Ectodermal cell (in vitro differentiated cells): ENCODE data around the gene SMOC2.
"Not testable (repeated sequence)": the region's sequence is repeated elsewhere in the genome, so short reads cannot be mapped to it uniquely, and the experiment has no call there.

Experiments
- H3K27ac ChIP-seq: 2 replicates; pipeline ENCODE4 v1.7.0; 2013; ENCODE audit warnings: mild to moderate bottlenecking, low read depth, low read length; ENCODE audit not compliant: insufficient read depth, poor library complexity, severe bottlenecking
- H3K27me3 ChIP-seq: 2 replicates; pipeline ENCODE4 v1.7.0; 2013; ENCODE audit warnings: mild to moderate bottlenecking, low read length; ENCODE audit not compliant: insufficient read depth, control insufficient read depth, poor library complexity, severe bottlenecking
- H3K36me3 ChIP-seq: one replicate; pipeline ENCODE4 v1.7.0; 2013; ENCODE audit warnings: low read length; ENCODE audit not compliant: control insufficient read depth, insufficient read depth
- H3K4me1 ChIP-seq: one replicate; pipeline ENCODE4 v1.7.0; 2013; ENCODE audit warnings: low read length; ENCODE audit not compliant: control insufficient read depth, insufficient read depth
- H3K4me3 ChIP-seq: 2 replicates; pipeline ENCODE4 v1.7.0; 2013; ENCODE audit warnings: low read depth, low read length, control low read depth; ENCODE audit not compliant: insufficient read depth
- H3K9me3 ChIP-seq: 2 replicates; pipeline ENCODE4 v1.7.0; 2013; ENCODE audit warnings: mild to moderate bottlenecking, low read length, moderate library complexity; ENCODE audit not compliant: control insufficient read depth
- WGBS, 2 experiments: methylation state at CpG; one replicate each; pipeline ENCODE4 v1.1.7; 2013; ENCODE audit warnings: missing lambda C conversion rate in 2 of 2; 5-methylcytosine and 5-hydroxymethylcytosine counted together

SMOC2 gene

GRCh38 chr6:168670401-168670985 lies 229.5 kb downstream of the SMOC2 start:
- WGBS, 2 experiments: 93 to 94% methylated on average over 12 of the region's 12 CpGs
- Histone ChIP-seq H3K36me3 (no peaks in the 10 kb centered on the region), H3K4me1 (no peaks in the 10 kb centered on the region), H3K9me3 (no peaks in the 10 kb centered on the region), H3K27ac (no peak overlapping the region), H3K27me3 (no peaks in the 10 kb centered on the region), H3K4me3 (no peak overlapping the region)

DNA sequence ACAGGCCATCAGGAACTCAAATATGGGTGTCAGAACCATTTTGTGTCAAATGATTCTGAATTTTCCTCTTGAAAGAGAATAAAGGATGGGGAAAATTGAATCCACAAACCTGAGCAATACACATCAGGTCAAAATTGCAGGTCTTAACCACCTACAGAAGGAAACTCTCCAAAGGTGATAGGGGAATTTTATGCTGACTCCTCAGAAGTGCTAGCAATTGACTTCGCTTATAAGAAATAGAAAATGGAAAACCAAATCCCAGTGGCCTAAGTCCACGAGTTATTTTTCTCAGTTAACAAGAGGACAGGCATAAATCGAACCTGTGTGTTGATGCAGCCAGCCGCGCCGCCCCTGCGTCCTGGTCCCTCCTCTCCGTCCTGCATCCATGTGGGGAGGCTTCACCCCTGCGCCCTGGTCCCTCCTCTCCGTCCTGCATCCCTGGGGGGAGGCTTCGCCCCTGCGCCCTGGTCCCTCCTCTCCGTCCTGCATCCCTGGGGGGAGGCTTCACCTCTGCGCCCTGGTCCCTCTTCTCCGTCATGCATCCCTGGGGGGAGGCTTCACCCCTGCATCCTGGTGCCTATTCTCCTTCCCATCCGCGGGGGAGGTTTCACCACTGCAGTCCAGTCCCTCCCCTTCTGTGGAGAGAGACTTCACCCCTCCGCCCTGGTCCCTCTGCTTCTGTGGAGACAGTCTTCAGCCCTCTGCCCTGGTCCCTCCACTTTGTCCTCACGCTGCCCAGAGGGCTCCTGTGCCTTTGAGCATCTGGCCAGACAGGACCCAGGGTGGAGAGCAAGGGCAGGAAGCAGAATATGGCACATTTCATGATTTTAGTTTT lies 230.3 kb downstream of the SMOC2 start:
- 91 to 92% methylated on average over 19 of the region's 19 CpGs for WGBS, 2 experiments
- H3K4me1 ChIP-seq: no peaks in the 10 kb centered on the region
- H3K27ac ChIP-seq: no peak overlapping the region
- no peaks in the 10 kb centered on the region for H3K9me3 ChIP-seq
- no peak overlapping the region for H3K4me3 ChIP-seq
- no peaks in the 10 kb centered on the region for H3K36me3 ChIP-seq
- no peaks in the 10 kb centered on the region for H3K27me3 ChIP-seq

DNA sequence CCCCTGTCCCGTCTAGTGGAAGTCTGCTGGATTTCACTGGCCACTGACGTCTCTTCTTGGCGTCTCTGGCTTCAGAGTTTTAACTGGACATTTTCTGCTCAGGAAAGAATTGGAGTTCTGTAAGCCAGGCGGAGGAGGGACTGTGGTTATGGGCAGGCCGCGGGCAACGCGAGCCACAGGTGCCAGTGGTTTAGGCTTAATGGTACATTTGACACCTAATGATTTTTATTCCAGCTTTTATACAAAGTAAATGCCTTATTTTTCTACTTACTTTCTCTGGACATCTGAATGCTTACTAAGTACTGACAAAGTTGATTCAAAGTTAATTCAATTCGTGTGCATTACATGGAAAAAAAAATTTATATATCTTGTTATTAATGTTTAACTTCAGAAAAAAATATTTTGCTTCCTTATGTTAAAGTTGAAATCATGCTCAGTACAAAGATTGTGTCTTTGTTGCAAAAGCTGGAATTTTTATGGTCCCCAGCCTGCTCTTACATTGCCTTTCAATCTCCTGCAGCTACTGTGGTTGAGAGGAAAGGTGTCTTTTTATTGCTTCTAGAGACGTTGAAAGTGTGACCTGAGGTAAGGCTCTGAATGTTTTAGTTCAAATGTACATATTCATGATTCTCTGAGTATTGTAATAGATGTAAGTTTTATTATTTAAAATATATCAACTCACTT lies 231.0 kb downstream of the SMOC2 start:
- Histone ChIP-seq H3K4me3 (no peak overlapping the region), H3K4me1 (no peaks in the 10 kb centered on the region), H3K9me3 (no peaks in the 10 kb centered on the region), H3K36me3 (no peaks in the 10 kb centered on the region), H3K27ac (no peak overlapping the region), H3K27me3 (no peaks in the 10 kb centered on the region)
- 93 to 97% methylated on average over 9 of the region's 10 CpGs for WGBS, 2 experiments

DNA sequence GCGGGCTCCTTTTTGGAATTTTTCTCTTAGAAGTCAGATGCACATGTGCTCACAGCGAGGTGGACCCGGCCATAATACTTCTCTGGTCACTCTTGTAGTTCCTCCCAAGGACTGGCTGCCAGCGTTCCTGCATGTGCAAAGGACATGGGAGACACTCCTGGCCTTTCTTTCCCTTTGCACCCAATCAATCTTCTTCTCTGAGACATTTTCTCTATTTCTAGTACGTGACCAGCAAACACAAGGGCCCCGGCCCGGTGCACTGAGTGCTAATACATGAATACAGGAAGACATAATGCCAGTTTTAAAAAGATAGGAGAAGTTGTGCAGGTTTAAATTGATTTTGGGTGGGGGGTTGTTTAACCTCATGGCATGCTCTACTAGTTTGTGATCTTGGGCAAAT lies 233.6 kb downstream of the SMOC2 start:
- 92 to 95% methylated on average over 7 of the region's 7 CpGs for WGBS, 2 experiments
- Histone ChIP-seq H3K36me3 (no peaks in the 10 kb centered on the region), H3K9me3 (no peaks in the 10 kb centered on the region), H3K4me1 (no peaks in the 10 kb centered on the region), H3K27me3 (no peaks in the 10 kb centered on the region), H3K4me3 (no peak overlapping the region), H3K27ac (no peak overlapping the region)

DNA sequence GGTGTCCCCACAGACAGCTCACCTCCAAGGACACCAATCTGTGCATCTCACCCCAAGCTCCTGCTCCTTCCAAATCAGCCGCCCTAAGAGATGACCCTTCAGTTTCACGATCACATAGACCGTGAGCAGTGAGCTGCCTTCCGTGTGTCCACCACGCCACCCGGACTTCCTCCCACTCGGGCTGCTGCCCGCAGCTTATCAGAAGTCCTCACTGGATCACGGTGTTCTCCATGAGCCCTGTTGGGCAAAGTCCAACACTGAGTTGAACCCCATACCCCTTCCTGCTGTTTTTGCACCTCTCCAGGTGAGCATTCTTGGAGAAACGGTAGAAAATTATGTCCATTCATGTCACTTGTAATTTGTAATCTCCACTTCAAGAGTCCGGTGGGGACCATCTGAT lies 234.4 kb downstream of the SMOC2 start:
- H3K27ac ChIP-seq: no peak overlapping the region

DNA sequence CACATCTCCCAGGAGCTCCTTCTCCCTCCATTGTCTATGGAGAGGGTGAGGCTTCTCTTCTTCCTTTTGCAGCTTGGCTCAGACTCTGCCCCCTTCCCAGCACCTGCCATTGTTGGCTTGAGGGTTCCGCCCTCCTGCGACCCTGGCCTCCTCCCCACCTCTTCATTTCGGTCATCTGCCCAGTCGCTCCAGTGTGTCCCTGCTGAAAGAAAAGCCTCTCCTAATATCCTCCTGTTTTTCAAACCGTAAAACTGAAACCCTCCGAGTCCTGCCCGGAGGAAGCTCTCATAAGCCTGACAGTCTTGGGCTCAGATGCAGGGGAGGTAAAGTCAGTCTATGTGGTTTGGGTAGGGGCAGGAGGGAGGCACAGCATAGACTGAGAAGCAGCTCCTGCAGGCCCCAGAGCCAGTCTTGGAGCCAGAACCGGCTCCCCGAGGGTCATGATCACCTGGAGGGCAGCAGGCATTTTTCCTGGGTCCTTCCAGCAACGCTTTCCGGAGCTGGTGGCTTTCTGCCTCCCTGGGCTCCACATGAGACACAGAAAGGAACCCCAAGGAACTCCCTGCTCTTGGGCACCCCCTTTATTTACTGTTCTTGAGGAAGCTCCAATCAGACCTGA lies 235.1 kb downstream of the SMOC2 start:
- Histone ChIP-seq H3K9me3 (no peaks in the 10 kb centered on the region), H3K36me3 (no peaks in the 10 kb centered on the region), H3K27me3 (no peaks in the 10 kb centered on the region), H3K27ac (no peak overlapping the region), H3K4me1 (no peaks in the 10 kb centered on the region), H3K4me3 (no peak overlapping the region)
- 94 to 95% methylated on average over 11 of the region's 11 CpGs for WGBS, 2 experiments

More for the DNA sequence above, 234.4 kb downstream of the SMOC2 start:
- WGBS, 2 experiments: 78 to 79% methylated on average over 11 of the region's 11 CpGs
- H3K36me3 ChIP-seq: no peaks in the 10 kb centered on the region
- H3K4me1 ChIP-seq: no peaks in the 10 kb centered on the region
- no peaks in the 10 kb centered on the region for H3K9me3 ChIP-seq
- H3K4me3 ChIP-seq: no peak overlapping the region
- no peaks in the 10 kb centered on the region for H3K27me3 ChIP-seq

GRCh38 chr6:168676552-168677322 lies 235.8 kb downstream of the SMOC2 start:
- 78 to 81% methylated on average over 16 of the region's 16 CpGs for WGBS, 2 experiments
- no peaks in the 10 kb centered on the region for H3K9me3 ChIP-seq
- H3K4me1 ChIP-seq: no peaks in the 10 kb centered on the region
- no peaks in the 10 kb centered on the region for H3K36me3 ChIP-seq
- no peak overlapping the region for H3K27ac ChIP-seq
- H3K4me3 ChIP-seq: no peak overlapping the region
- H3K27me3 ChIP-seq: no peaks in the 10 kb centered on the region

GRCh38 chr6:168677323-168677781 lies 236.4 kb downstream of the SMOC2 start:
- H3K27ac ChIP-seq, H3K36me3 ChIP-seq, H3K9me3 ChIP-seq, H3K27me3 ChIP-seq, H3K4me3 ChIP-seq, H3K4me1 ChIP-seq: not testable (repeated sequence)
- WGBS, 2 experiments: 94 to 95% methylated on average over 4 of the region's 6 CpGs

GRCh38 chr6:168678077-168678476 lies 237.1 kb downstream of the SMOC2 start:
- Histone ChIP-seq H3K27ac (no peak overlapping the region), H3K9me3 (no peaks in the 10 kb centered on the region), H3K36me3 (no peaks in the 10 kb centered on the region), H3K4me1 (peaks cover 3% of the 10 kb centered on the region), H3K27me3 (no peaks in the 10 kb centered on the region), H3K4me3 (no peak overlapping the region)
- 95 to 100% methylated on average over 1 of the region's 1 CpG for WGBS, 2 experiments
